Activated naive CD4-positive, alpha-beta T cell treated with anti-CD3 and anti-CD28 coated beads for 36 hours (primary cell): ENCODE measurements around the gene LAX1. TPM values are rescaled to one million over a fixed set of nuclear protein-coding genes. Genes with fewer than 3 reads are reported as not detected.
"Not testable (repeated sequence)": the region's sequence is repeated elsewhere in the genome, so short reads cannot be mapped to it uniquely, and the experiment has no call there.

Experiments
- CTCF ChIA-PET: fragments of 350-600 bp; sonication (Branson Sonifier 250); formaldehyde crosslinking; loops from one replicate; lab custom pipeline; 2021; ENCODE audit warnings: antibody characterized with exemption; lab: Charles Lee
- DNase-seq: peaks from one replicate; pipeline ENCODE4 v3.0.0-alpha.2; 2020
- H3K27ac Mint-ChIP-seq: one replicate; pipeline ENCODE4 v1.8.0; 2021; ENCODE audit warnings: mild to moderate bottlenecking, mixed read lengths
- H3K27me3 Mint-ChIP-seq: one replicate; pipeline ENCODE4 v1.8.0; 2021; ENCODE audit warnings: low read depth, mixed read lengths
- H3K36me3 Mint-ChIP-seq: one replicate; pipeline ENCODE4 v1.8.0; 2021; ENCODE audit warnings: low read depth, mixed read lengths
- H3K4me1 Mint-ChIP-seq: one replicate; pipeline ENCODE4 v1.8.0; 2021; ENCODE audit warnings: low read depth, mixed read lengths
- H3K4me3 Mint-ChIP-seq: one replicate; pipeline ENCODE4 v1.8.0; 2021; ENCODE audit warnings: mild to moderate bottlenecking, moderate library complexity, mixed read lengths
- H3K9me3 Mint-ChIP-seq: one replicate; pipeline ENCODE4 v1.8.0; 2021; ENCODE audit warnings: mixed read lengths
- intact Hi-C: fragments of 100-400 bp; cut with micrococcal nuclease; formaldehyde crosslinking; loops from one replicate; pipeline ENCODE4 v1.15.1; 2023
- total RNA-seq, 2 experiments: library from RNA; stranded (reverse); gene quantifications; one replicate each; pipeline ENCODE4 v1.2.3, GENCODE V29; 2021

The LAX1 gene
- total RNA-seq, 2 experiments from 2014 or later = 11.2 to 11.6 TPM

DNA sequence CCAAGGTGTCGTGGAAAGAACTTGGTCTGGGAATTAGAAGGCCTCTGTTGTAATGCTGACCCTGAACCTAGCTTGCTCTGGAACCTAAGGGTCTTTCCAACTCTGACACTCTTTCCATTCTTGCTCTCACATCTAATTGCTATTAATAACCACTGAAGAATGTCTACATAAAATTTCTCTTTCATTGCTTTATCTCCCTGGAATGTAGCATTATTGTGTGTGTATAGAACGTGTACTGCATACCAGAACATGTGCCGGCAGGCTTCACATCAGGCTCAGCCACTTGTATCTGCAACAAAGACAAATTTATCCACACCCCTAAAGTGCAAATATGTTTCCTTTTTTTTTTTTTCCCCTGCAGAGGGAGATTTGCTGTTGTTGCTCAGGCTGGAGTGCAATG, 13.9 kb upstream of the LAX1 start:
- Mint-ChIP-seq H3K9me3 (no peaks in the 10 kb centered on the region), H3K27ac (no peak overlapping the region), H3K4me1 (peaks cover 22% of the 10 kb centered on the region), H3K4me3 (no peak overlapping the region), H3K36me3 (no peaks in the 10 kb centered on the region), H3K27me3 (no peaks in the 10 kb centered on the region)
- intact Hi-C loops = no loop called here
- no peak for DNase-seq
- CTCF ChIA-PET = interaction anchor here (0.7 kb wide), 1 partner anchor 125 kb away, joined by 5 read pairs; the partner anchor contains the start of gene ATP2B4

DNA sequence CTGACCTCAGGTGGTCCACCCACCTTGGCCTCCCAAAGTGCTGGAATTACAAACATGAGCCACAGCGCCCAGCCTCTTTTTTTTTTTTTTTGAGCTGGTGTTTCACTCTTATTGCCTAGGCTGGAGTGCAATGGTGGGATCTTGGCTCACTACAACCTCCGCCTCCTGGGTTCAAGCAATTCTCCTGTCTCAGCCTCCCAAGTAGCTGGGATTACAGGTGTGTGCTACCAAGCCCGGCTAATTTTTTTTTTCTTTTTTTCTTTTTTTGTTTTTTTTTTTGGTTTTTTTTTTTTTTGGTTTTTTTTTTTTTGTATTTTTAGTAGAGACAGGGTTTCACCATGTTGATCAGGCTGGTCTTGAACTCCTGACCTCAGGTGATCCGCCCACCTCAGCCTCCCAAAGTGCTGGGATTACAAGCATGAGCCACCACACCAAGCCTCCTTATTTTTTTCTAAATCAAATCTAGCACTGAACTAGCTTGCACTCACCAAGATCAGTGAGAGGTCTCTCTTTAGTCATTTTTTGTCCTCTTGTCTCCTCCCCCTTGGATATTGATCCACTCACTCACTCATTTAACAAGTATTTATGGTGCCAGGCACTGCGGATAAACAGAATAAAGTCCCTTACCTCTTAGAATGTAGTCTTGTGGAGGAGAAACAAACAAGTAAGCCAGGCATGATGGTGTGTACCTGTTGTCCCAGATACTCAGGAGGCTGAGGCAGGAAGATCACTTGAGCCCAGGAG, 13.2 kb upstream of the LAX1 start:
- DNase-seq, H3K4me3 Mint-ChIP-seq, intact Hi-C loops, H3K36me3 Mint-ChIP-seq, H3K27me3 Mint-ChIP-seq, H3K9me3 Mint-ChIP-seq, H3K27ac Mint-ChIP-seq: not testable (repeated sequence)
- peaks cover 24% of the 10 kb centered on the region for H3K4me1 Mint-ChIP-seq
- CTCF ChIA-PET = interaction anchor here (0.7 kb wide), 1 partner anchor 125 kb away, joined by 5 read pairs; the partner anchor contains the start of gene ATP2B4

DNA sequence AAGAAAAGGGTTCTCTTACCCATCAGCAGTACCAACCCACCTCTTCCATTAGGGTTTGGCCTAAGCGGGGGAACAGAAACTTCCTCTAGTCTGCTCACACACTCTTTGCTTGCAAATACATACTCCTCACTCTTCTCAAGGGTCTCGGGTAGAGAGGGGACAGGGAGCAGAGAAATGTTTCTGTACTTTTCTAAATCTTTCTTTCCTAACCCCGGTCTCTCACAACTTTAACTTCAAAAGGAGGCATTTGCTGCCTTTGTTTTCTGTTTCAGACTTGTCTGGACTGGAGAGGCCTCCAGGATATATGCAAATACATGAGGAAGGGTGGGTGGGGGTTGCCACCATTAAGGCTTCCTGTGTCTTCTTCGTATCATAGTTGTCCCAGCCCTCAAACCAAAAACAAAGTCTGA, 10.5 kb upstream of the LAX1 start:
- Mint-ChIP-seq H3K4me1 (peaks cover 24% of the 10 kb centered on the region), H3K27ac (peak overlapping the region; percentile 88), H3K4me3 (no peak overlapping the region), H3K27me3 (no peaks in the 10 kb centered on the region), H3K36me3 (no peaks in the 10 kb centered on the region), H3K9me3 (no peaks in the 10 kb centered on the region)
- CTCF ChIA-PET = no interaction called here
- peak; percentile 69 for DNase-seq
- intact Hi-C loops = loop anchor here (1.0 kb wide), 1 partner anchor 11 kb away; the partner anchor contains the start of gene LAX1

DNA sequence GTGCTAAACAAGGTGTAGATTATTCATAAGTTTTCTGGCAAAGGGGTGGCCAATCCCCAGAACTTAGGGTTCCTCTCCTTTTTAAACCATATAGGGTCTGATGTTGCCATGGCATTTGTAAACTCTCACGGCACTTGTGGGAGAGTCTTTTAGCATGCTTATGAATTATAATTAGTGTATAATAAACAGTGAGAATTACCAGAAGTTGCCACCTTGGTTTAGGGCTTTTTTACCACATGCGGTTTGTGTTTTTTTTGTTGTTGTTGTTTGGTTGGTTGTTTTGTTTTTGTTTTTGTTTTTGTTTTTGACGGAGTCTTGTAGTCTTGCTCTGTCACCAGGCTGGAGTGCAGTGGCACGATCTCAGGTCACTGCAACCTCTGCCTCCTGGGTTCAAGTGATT, 8.9 kb upstream of the LAX1 start:
- Mint-ChIP-seq H3K9me3 (no peaks in the 10 kb centered on the region), H3K36me3 (no peaks in the 10 kb centered on the region), H3K4me1 (peaks cover 24% of the 10 kb centered on the region), H3K27me3 (no peaks in the 10 kb centered on the region), H3K27ac (no peak overlapping the region), H3K4me3 (no peak overlapping the region)
- CTCF ChIA-PET = no interaction called here
- no peak for DNase-seq
- intact Hi-C loops = no loop called here

DNA sequence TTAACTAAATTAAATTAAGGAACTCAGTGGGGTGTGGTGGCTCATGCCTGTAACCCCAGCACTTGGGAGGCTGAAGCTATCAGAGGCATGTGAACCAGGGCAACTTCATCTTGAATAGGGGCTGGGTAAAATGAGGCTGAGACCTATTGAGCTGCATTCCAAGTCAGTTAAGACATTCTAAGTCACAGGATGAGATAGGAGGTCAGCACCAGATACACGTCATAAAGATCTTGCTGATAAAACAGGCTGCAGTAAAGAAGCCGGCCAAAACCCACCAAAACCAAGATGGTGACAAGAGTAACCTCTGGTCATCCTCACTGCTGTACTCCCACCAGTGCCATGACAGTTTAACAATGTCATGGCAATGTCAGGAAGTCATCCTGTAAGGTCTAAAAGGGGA, 6.2 kb upstream of the LAX1 start:
- peaks cover 26% of the 10 kb centered on the region for H3K4me1 Mint-ChIP-seq
- H3K27ac Mint-ChIP-seq, H3K36me3 Mint-ChIP-seq, H3K27me3 Mint-ChIP-seq, H3K9me3 Mint-ChIP-seq, DNase-seq, H3K4me3 Mint-ChIP-seq, intact Hi-C loops: not testable (repeated sequence)
- CTCF ChIA-PET = interaction anchor here (0.6 kb wide), 1 partner anchor 272 kb away, joined by 3 read pairs; no protein-coding TSS in a partner anchor

DNA sequence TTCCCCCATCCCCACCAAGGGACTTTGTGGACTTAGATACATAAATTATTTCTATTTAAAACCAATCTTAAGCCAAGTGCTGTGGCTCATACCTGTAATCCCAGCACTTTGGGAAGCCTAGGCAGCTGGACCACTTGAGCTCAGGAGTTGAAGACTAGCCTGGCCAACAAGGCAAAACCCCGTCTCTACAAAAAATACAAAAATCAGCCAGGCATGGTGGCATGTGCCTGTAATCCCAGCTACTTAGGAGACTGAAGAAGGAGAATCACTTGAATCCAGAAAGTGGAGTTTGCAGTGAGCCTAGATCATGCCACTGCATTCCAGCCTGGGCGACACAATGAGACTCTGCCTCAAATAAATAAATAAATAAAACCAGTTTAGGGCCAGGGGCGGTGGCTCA, 4.5 kb upstream of the LAX1 start:
- H3K9me3 Mint-ChIP-seq = no peaks in the 10 kb centered on the region
- no peak for DNase-seq
- no peaks in the 10 kb centered on the region for H3K36me3 Mint-ChIP-seq
- H3K4me1 Mint-ChIP-seq = peaks cover 25% of the 10 kb centered on the region
- no peak overlapping the region for H3K4me3 Mint-ChIP-seq
- intact Hi-C loops = loop anchor here (10.0 kb wide), 1 partner anchor 476 kb away; no protein-coding TSS in a partner anchor
- H3K27ac Mint-ChIP-seq = no peak overlapping the region
- no peaks in the 10 kb centered on the region for H3K27me3 Mint-ChIP-seq
- CTCF ChIA-PET = no interaction called here

DNA sequence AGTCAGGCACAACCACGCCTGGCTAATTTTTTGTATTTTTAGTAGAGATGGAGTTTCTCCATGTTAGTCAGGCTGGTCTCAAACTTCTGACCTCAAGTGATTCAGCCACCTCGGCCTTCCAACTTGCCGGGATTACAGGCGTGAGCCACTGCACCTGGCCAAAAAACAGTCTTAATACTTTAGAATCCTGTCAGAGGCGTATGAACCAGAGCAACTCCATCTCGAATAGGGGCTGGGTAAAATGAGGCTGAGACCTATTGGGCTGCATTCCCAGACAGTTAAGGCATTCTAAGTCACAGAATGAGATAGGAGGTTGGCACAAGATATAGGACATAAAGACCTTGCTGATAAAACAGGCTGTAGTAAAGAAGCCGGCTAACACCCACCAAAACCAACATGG, 3.0 kb upstream of the LAX1 start:
- Mint-ChIP-seq H3K4me1 (peaks cover 29% of the 10 kb centered on the region), H3K27ac (peak overlapping the region; percentile 46)
- intact Hi-C loops = loop anchor here (10.0 kb wide), 1 partner anchor 477 kb away; no protein-coding TSS in a partner anchor

DNA sequence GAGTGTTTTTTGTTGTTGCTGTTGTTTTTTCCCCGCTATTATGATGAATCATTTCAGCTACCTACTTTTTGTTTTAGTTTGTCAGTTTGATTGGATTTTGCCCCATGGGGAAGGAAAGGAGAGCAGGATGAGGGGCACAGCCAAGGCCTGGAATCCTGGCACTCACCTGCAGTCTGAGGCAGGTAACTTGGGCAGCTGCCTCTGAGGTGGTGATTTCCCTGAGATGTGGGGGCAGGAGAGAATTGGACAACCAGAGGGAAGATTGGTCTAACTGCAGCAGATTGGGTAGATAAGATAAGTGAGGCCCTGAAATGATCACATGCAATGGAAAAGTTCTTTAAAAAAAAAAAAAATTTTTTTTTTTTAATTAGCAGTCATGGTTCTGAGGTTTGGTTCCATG, 1.5 kb upstream of the LAX1 start:
- Mint-ChIP-seq H3K4me3 (no peak overlapping the region), H3K27me3 (no peaks in the 10 kb centered on the region), H3K4me1 (peaks cover 34% of the 10 kb centered on the region), H3K36me3 (peaks cover 5% of the 10 kb centered on the region), H3K27ac (peak overlapping the region; percentile 99), H3K9me3 (no peaks in the 10 kb centered on the region)
- no peak for DNase-seq
- CTCF ChIA-PET = interaction anchor here (0.6 kb wide), 2 partner anchors 28 to 55 kb away, joined by 3 to 4 read pairs; no protein-coding TSS in a partner anchor
- intact Hi-C loops = loop anchor here (10.0 kb wide), 1 partner anchor 479 kb away; no protein-coding TSS in a partner anchor

More for the DNA sequence above, 3.0 kb upstream of the LAX1 start:
- CTCF ChIA-PET, DNase-seq, H3K4me3 Mint-ChIP-seq, H3K36me3 Mint-ChIP-seq, H3K27me3 Mint-ChIP-seq, H3K9me3 Mint-ChIP-seq: not testable (repeated sequence)

DNA sequence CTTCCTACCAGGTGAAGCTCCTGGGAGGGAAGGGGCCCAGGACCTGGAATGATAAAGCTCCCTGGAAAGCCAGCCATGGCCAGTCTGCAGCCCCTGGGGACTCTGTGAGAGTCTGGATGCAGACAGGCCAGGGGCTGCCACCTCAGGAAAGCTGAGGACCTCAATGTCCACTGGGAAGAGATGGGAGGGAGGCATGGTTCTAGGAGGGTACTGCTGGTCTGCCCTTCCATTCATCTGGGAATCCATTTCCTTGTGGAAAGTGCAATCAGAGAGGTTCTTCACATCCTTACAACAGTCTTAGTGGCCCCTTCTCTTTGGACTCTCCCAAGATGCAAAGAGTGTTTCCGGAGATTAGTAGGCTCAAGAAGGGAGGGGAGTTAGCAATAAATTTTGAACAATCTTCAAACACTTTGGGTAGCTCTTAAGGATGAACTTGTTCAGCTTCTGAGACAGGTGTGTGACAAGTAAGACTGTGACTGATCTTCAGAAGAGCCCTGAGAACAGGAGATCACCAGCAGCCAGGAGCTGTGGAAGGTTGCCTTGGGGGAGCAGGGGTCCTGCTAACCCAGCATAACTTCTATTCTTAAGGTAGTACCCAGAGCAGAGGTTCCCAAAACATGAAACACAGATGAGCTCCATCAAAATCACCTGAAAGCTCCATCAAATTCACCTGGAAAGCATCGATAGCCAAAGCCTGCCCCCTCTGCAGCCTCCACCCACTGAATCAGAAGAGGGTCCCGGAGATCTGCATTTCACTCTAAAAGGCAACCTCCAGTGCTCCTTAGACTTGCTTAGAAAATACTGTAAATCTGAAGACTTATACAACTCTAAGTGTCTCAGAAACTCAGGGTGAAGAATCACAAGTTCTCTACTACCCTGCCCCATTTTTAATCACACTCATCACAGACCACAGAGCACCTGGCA, 616 bp upstream of the LAX1 start:
- intact Hi-C loops = loop anchor here (1.0 to 10.0 kb wide), 12 partner anchors 10 to 480 kb away; partner anchors contain the start of genes ATP2B4, ZBED6 and ZC3H11A
- peaks cover 39% of the 10 kb centered on the region for H3K4me1 Mint-ChIP-seq
- H3K4me3 Mint-ChIP-seq = peak overlapping the region; percentile 89
- no peaks in the 10 kb centered on the region for H3K9me3 Mint-ChIP-seq
- CTCF ChIA-PET = interaction anchor here (0.6 to 1.5 kb wide), 6 partner anchors 8 to 138 kb away, joined by 3 to 8 read pairs (median 4); partner anchors contain the start of gene ATP2B4
- H3K27ac Mint-ChIP-seq = peak overlapping the region; percentile 99
- no peaks in the 10 kb centered on the region for H3K27me3 Mint-ChIP-seq
- no peak for DNase-seq
- peaks cover 6% of the 10 kb centered on the region for H3K36me3 Mint-ChIP-seq

DNA sequence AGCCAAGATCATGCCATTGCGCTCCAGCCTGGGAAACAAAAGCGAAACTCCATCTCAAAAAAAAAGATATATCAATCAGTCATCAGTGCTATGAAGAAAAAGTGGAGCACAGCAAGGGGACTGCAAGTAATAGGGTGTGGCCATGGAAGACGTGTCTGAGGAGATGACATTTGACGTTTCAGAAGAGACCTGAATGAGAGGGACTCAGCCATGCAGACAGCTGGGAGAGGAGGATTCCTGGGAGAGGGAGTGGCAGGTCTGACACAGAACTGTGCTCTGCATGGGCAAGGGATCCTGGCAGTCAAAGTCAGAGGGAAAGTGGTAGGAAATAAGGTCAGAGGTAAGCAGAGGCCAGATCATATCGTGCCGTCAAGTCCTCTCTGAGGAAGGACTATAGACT, 3.3 kb downstream of the LAX1 start:
- Mint-ChIP-seq H3K4me3 (no peak overlapping the region), H3K36me3 (peaks cover 25% of the 10 kb centered on the region), H3K27me3 (no peaks in the 10 kb centered on the region), H3K9me3 (no peaks in the 10 kb centered on the region), H3K27ac (peak overlapping the region; percentile 65), H3K4me1 (peaks cover 39% of the 10 kb centered on the region)
- CTCF ChIA-PET = interaction anchor here (0.7 kb wide), 1 partner anchor 181 kb away, joined by 4 read pairs; no protein-coding TSS in a partner anchor
- no peak for DNase-seq
- intact Hi-C loops = loop anchor here (5.0 to 10.0 kb wide), 4 partner anchors 36 to 483 kb away; no protein-coding TSS in a partner anchor

DNA sequence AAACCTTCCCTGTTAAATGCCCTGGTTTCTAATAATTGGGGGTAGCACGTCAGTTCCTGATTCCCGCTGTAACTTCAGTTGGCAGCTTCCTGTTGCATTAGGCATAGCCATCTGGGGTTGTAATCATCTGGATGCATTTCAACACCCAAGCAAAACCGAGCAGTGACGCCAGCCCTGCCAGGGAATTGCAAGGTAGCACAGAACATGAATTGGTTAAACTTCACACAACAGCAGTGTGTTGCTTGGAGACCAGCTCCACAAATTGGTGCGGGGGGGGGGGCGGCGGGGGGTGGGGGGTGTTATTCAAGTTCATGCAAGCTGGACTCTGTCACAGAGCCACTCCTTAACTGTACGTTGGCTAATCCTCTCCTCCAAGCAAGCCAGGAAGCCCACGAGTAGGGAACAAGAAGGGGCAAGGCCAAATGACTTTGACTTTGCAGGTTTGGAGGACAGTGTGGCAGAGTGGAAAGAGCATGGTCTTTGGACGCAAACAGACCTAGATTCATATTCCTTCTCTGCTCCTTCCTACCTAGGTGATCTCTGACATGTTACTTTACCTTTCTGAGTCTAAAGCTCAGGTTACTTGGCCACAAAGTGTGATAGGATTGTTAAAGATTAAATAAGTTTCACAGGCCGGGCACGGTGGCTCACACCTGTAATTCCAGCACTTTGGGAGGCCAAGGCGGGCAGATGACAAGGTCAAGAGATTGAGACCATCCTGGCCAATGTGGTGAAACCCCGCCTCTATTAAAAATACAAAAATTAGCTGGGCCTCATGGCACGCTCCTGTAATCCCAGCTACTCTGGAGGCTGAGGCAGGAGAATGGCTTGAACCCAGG, 4.7 kb downstream of the LAX1 start:
- H3K36me3 Mint-ChIP-seq = peaks cover 37% of the 10 kb centered on the region
- H3K4me3 Mint-ChIP-seq = no peak overlapping the region
- no peak overlapping the region for H3K27ac Mint-ChIP-seq

More for the DNA sequence above, 4.7 kb downstream of the LAX1 start:
- CTCF ChIA-PET = no interaction called here
- no peak for DNase-seq
- Mint-ChIP-seq H3K9me3 (no peaks in the 10 kb centered on the region), H3K27me3 (no peaks in the 10 kb centered on the region), H3K4me1 (peaks cover 25% of the 10 kb centered on the region)
- intact Hi-C loops = loop anchor here (5.0 to 10.0 kb wide), 4 partner anchors 37 to 485 kb away; no protein-coding TSS in a partner anchor
